ENCODE results near the gene SETBP1. TPM values are rescaled to one million over a fixed set of nuclear protein-coding genes. Genes with fewer than 3 reads are reported as not detected.

Gene SETBP1
- total RNA-seq, 1 experiment from 2014 or later: 0.05 TPM

DNA sequence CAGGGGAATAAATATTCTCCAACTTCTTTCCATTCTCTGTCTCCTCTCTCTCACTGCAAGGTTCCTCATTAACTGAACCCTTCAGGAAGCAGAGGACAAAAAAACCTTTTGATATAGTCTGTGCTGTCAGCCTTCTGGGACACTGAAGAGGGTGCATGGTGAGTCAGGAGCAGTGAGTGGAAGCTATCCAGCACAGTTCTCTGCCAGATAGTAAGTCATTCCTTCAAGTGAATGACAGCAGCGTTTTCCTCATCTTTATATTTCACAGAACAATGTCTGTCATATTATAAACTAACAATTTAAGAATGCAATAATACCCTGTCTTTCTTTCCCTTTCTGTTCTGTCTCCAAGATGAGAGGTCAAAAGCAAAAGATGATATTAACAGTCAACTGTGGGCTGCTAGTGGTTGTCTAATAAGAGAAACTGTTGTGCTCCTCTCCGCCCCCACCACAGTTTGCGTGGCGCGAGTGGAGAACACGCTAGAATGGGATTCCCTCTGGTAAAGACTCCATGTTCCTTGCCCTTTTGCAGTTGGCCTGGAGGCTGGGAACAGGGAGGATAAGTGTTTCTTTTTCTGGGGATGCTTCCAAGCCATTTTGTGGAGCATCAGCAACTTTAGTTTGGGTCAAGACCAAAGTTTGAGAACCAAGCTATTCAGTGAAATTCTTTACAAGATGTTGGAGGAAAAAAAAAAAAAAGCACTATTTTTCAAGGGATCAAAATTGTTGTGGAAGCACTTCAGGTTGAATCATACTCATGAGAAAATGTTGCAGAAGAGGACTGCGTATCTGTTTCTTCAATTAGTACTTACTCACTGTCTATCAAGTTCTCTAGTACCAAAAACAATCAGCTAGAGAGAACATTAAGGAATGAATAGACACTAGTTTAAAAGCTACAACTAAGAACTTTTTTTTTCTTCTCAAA is 430.2 kb downstream of the SETBP1 start:
- RAD21 ChIA-PET (ENCODE audit: low non-redundant PET in 1 of 2, low total read pairs in 2 of 2, uncharacterized antibody in 2 of 2, unreplicated experiment in 2 of 2): no interaction called here
- BruUV-seq (replicated peaks): no TSS peak
- no peak overlapping the region for H3K9ac ChIP-seq (ENCODE audit: low read length)
- no peaks in the 10 kb centered on the region for H3K9me2 ChIP-seq (ENCODE audit: insufficient read depth)
- H3K36me3 ChIP-seq (ENCODE audit: control insufficient read depth in 1 of 2, insufficient read depth in 2 of 2, low read length in 2 of 2): no peaks in the 10 kb centered on the region
- peaks cover 0 to 31% of the 10 kb centered on the region in 2 experiments; a peak in 2 of 4 replicates for H3K9me3 ChIP-seq (ENCODE audit: control insufficient read depth in 1 of 2, insufficient read depth in 1 of 2, low read depth in 1 of 2, low read length in 2 of 2)
- H3K4me2 ChIP-seq (ENCODE audit: low read length): no peak overlapping the region
- intact Hi-C loops (cut with micrococcal nuclease): no loop called here
- no peak overlapping the region for H3K27ac ChIP-seq (ENCODE audit: low read depth, low read length)
- TF ChIP-seq RAD21 (IDR thresholded peaks at IDR 0.05; ENCODE audit: low read depth) (no peak), JUND (IDR thresholded peaks at IDR 0.05) (no peak)
- H3K27me3 ChIP-seq (ENCODE audit: insufficient read depth, low read length): no peaks in the 10 kb centered on the region
- no peak overlapping the region for H2AFZ ChIP-seq (ENCODE audit: low read depth, low read length, poor library complexity, severe bottlenecking)
- H3K4me3 ChIP-seq (replicated peaks in 1 of 2; ENCODE audit: low read depth in 1 of 2, low read length in 2 of 2): no peak overlapping the region
- H4K20me1 ChIP-seq (ENCODE audit: insufficient read depth): no peaks in the 10 kb centered on the region
- CTCF ChIA-PET: no interaction called here
- ATAC-seq: no peak
- H3K79me2 ChIP-seq (ENCODE audit: insufficient read depth, low read length): no peaks in the 10 kb centered on the region
- POLR2A ChIA-PET: no interaction called here
- no peaks in the 10 kb centered on the region for H3K4me1 ChIP-seq (ENCODE audit: control insufficient read depth in 1 of 2, insufficient read depth in 2 of 2, low read length in 2 of 2)
- no peak for DNase-seq (ENCODE audit: low read depth, low spot score)

DNA sequence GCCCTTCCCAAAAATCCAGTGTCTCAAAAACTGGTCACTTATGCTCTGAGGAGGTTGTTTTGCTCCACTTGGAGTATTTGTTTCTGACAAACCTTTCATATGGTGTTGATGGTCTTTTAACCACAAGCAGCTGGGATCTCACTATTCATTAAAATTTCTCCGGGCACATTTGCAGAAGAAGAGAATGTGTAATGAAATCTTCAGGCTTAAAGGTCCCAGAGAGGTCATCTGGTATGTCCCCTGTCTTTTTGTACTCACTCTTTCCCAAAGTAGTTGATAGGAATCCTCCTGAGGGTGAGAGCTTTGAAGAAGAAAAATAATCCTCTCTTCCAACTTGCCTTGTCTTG is 430.8 kb downstream of the SETBP1 start:
- ChIA-PET CTCF (no interaction called here), RAD21 (ENCODE audit: low non-redundant PET in 1 of 2, low total read pairs in 2 of 2, uncharacterized antibody in 2 of 2, unreplicated experiment in 2 of 2) (no interaction called here), POLR2A (no interaction called here)
- no peaks in the 10 kb centered on the region for H3K36me3 ChIP-seq (ENCODE audit: control insufficient read depth in 1 of 2, insufficient read depth in 2 of 2, low read length in 2 of 2)
- H3K27ac ChIP-seq (ENCODE audit: low read depth, low read length): no peak overlapping the region
- H3K27me3 ChIP-seq (ENCODE audit: insufficient read depth, low read length): no peaks in the 10 kb centered on the region
- DNase-seq (ENCODE audit: low read depth, low spot score) (no peak), ATAC-seq (no peak)
- no peak overlapping the region for H3K4me3 ChIP-seq (replicated peaks in 1 of 2; ENCODE audit: low read depth in 1 of 2, low read length in 2 of 2)
- H3K4me1 ChIP-seq (ENCODE audit: control insufficient read depth in 1 of 2, insufficient read depth in 2 of 2, low read length in 2 of 2): no peaks in the 10 kb centered on the region
- TF ChIP-seq SP1 (IDR thresholded peaks at IDR 0.05; ENCODE audit: low read depth) (no peak), ZFX (IDR thresholded peaks at IDR 0.05) (no peak), CEBPB (IDR thresholded peaks at IDR 0.05; ENCODE audit: low read depth) (no peak), EZH2phosphoT487 (IDR thresholded peaks at IDR 0.05; ENCODE audit: borderline replicate concordance) (no peak)
- TF ChIP-seq, protein P1, sequence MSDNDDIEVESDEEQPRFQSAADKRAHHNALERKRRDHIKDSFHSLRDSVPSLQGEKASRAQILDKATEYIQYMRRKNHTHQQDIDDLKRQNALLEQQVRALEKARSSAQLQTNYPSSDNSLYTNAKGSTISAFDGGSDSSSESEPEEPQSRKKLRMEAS (IDR thresholded peaks at IDR 0.05): no peak
- TF ChIP-seq, protein P2, sequence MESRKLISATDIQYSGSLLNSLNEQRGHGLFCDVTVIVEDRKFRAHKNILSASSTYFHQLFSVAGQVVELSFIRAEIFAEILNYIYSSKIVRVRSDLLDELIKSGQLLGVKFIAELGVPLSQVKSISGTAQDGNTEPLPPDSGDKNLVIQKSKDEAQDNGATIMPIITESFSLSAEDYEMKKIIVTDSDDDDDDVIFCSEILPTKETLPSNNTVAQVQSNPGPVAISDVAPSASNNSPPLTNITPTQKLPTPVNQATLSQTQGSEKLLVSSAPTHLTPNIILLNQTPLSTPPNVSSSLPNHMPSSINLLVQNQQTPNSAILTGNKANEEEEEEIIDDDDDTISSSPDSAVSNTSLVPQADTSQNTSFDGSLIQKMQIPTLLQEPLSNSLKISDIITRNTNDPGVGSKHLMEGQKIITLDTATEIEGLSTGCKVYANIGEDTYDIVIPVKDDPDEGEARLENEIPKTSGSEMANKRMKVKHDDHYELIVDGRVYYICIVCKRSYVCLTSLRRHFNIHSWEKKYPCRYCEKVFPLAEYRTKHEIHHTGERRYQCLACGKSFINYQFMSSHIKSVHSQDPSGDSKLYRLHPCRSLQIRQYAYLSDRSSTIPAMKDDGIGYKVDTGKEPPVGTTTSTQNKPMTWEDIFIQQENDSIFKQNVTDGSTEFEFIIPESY (IDR thresholded peaks at IDR 0.05; ENCODE audit: extremely low read depth, insufficient replicate concordance, low read length): no peak
- no peaks in the 10 kb centered on the region for H4K20me1 ChIP-seq (ENCODE audit: insufficient read depth)
- peaks cover 0 to 34% of the 10 kb centered on the region in 2 experiments; a peak in 2 of 4 replicates for H3K9me3 ChIP-seq (ENCODE audit: control insufficient read depth in 1 of 2, insufficient read depth in 1 of 2, low read depth in 1 of 2, low read length in 2 of 2)
- H3K9ac ChIP-seq (ENCODE audit: low read length): no peak overlapping the region
- no peak overlapping the region for H2AFZ ChIP-seq (ENCODE audit: low read depth, low read length, poor library complexity, severe bottlenecking)
- intact Hi-C loops (cut with micrococcal nuclease): no loop called here
- H3K9me2 ChIP-seq (ENCODE audit: insufficient read depth): no peaks in the 10 kb centered on the region
- H3K79me2 ChIP-seq (ENCODE audit: insufficient read depth, low read length): no peaks in the 10 kb centered on the region
- H3K4me2 ChIP-seq (ENCODE audit: low read length): no peak overlapping the region
- BruUV-seq (replicated peaks): no TSS peak
